T-helper 2 cell (primary cell): ENCODE measurements around the gene IGIP.

Experiments
- DNase-seq, 5 experiments: peaks; one replicate each; pipeline versions ENCODE4 v3.0.0 to v3.0.0-alpha.2; 2012 to 2022
- total RNA-seq, 2 donors: gene quantifications; one replicate each; lab custom pipeline; 2026; lab: John Stamatoyannopoulos, UW

Gene IGIP
- total RNA-seq = 2.2 to 2.6 reads per million in 2 donors

DNA sequence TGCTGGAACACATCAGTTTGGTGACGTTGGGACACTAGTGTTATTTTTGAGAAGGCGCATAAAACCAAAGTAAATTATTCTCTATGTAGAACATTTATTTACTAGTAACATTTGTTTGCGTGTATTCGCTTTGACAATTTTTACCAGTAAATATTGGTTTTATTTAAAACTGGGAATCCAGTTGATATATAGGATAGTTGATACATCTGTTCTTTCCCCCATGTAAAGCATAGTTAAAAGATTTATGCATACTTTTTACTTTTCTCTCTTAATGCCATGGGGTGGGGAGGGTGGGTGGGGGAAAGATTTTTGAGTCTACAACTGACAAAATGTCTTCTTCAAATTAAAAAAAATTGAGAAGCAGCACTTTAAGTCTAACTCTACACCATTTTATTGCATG, at the start of gene IGIP:
TSS of gene IGIP (plus strand) at position 301 of the 400 bp plus-strand sequence. CDS start 2,540 bp downstream, outside the sequence.
- no peak for DNase-seq

DNA sequence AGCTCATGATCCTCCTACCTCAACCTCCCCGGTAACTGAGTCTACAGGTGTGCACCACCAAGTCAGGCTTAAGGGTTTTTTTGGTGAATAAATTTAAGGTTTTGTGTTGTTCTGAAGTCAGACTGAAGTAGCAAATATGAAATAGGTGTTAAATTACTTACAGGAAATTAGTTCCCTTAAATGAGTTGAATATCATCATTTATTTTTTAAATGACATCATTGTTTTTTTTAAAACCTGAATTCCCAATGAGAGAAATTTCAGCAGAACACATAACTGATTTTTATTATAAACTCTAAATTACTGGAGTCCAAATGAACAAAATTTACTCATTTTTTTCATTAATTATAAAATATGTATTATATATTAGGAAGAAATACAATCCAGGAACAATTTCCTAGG, 49.6 kb upstream of the IGIP start:
- DNase-seq = no peak

DNA sequence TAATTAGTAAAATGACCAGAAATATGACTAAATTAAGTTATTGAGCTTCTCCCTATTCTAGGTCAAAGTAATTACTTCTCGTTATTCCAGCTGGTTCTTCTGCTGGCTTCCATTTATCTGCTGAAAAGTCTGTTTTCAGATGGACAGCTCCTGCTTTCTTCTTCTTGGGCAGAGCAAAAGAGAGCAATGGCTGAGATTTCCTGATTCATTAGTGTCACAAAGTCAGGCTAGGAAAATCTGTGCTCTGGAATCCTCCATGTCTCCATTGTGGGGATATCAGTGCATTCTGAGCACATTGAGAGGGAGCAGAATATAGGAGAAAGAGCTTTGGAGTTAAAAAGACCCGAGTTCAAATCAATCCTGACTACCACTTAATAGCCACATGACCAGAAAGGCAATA, 48.9 kb upstream of the IGIP start:
- no peak for DNase-seq

DNA sequence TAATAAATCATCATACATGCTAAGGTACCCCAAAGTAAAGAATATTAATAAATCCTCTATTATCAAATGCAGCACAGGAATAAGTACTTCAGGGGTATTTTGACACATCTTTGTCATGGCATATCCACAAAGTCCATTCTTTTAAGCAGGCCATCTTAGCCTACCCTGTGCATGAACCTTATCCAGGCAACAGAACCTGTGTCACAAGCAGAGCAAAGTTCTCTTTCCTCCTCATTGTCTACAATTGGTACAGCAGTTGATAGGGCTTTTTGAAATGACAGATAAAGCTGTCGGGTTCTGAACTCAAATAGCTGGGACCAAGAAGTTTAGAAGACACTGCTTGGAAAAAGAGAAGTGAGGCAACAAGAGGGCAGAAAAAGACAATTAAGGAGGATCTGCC, 42.6 kb upstream of the IGIP start:
- DNase-seq = no peak

DNA sequence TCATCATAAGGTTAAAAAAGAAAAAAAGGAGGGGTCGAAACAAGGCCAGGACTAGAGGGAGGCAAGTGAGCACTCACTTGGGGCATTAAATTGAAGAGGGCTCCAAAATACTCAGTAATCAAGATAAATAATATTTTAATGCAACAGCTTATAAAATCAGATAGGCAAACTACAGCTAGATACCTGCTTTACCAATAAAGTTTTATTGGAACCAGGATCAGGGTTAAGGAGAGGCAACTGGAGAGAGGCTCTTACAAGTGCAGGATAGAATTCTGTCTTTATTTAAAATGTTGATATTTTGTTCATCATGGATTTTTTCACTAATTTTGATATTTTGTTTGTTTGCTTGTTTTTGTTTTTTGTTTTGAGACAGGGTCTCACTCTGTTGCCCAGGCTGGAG, 42.1 kb upstream of the IGIP start:
- DNase-seq = no peak

DNA sequence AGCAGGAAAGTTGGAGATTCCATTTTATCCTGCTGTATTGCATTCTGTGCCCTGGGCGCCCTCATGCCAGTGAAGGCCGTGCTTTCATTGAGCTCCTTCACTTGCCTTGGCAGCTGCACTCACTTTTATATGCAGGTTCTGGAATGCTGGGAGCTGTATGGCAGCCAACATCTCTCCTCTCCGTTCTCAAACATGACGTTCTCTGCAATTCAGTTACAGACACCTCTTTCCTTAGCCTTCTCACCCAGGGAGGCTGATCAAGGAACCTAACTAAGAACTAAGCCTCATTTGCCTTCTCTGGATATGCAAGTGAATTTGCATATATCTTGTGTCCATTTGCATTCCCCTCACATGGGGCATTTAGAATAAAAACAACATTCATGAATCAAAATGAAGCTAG, 41.2 kb upstream of the IGIP start:
- no peak for DNase-seq

DNA sequence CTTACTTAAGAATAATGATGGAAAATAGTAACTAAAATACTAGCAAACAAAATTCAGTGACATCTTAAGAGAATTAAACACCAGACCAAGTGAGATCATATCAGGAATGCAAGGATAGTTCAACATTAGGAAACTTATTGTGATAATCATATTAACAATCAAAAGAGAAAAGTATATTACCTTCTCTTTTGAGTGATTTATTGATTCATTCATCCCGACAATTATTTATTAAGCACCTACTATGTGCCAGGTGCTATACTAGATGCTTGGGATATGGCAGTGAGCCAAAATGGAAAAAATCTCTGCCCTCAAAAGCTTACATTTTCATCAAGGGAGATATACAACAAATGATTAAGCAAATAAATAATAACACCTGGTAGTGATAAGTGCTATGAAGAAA, 35.5 kb upstream of the IGIP start:
- no peak for DNase-seq

DNA sequence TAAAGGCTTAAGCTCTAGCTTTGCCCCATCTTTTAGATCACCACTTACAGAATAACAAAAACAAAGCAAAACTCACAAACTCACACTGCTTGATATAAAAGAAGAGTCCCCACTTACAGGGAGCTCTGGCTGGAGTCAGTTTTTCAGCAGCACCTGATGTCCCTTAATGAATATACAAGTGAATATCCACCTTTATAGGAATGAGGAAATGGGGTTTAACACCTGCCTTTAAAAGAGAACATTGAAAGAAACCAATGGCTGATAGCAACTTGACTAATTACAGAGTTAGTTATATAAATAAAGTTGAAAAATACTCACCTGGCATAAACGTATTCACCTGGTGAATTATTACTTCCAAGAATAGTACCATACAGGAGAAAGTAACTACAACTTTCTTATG, 32.6 kb upstream of the IGIP start:
- DNase-seq = no peak

DNA sequence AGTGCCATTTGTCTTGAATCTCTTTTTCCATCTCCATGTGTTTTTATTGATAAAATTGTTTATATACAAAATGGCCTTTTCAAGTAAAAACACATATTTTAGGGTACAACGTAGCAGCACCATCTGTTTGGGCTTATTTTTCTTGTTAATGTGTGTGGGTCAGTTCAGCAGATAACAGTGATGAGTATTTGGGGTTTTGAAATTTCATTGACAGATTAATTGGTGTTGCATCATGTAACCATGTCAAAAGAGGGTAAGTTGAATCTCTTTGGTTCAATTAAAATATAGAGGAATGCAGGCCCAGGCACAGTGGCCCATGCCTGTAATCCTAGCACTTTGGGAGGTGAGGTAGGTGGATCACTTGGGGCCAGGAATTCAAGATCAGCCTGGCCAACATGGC, 31.9 kb upstream of the IGIP start:
- DNase-seq = no peak

DNA sequence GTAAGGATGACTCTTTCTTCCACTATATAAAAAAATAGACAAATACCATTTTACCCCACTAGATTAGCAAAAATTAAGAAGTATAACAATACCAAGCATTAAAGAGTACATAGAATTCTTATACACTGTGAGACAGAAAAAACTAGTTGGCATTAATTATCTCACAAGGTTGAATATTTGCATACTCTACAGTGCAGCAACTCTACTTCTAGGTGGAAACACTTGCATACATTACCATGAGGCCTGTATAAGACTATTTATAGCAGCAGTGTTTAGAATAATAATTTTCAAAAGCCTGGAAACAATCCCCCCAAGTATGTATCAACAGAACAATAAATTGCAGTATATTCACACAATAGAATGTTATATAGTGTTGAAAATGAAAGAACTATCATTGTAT, 30.8 kb upstream of the IGIP start:
- no peak for DNase-seq

DNA sequence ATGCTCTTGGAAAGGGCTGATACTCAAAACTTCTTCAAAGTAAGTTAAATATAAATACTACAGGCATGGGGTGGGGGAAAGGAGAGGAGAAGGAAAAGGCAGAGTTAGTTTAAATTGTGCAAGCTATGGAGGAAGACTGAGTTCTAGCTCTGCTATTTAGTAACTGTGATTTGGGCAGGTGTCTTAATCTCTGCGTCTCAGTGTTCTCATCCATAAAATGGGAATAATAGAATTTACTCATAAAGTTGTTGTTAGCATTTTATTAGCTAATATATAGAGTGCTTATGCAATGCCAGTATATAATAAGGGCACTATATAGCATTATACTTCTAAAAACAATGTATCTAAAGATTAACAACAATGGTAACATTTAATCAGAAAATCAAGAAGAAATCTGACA, 24.6 kb upstream of the IGIP start:
- DNase-seq = no peak

DNA sequence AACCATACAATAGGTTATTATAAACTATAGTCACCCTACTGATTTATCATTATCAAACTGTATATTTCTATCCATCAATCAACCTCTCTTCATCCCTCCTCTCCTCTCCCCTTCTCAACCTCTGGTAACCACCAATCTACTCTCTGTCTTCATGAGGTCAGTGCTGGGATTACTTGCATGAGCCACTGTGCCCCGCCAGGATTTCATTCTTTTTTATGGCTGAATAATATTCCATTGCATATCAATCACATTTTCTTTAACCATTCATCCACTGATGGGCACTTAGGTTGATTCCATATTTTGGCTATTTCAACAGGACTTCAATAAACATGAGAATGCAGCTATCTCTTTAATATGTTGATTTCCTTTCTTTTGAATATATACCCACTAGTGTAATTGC, 22.6 kb upstream of the IGIP start:
- no peak for DNase-seq

DNA sequence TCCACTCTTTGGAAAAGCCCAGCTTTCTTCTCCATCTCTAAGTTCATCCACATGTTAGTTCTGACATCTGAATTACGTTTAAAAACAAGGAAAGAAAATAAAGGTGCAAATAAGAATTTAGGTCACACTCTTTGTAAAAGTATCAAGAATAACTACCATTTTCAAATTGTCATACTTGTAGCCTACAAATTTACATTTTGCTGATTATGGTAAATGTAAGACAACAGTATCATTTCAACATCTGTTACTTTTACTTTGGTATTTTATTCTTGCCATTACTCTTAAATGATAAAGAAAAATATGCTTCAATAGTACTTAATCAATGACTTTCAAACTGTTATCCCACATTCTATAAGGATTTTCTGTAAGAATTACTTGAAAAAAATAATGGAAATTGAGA, 21.6 kb upstream of the IGIP start:
- DNase-seq = no peak

DNA sequence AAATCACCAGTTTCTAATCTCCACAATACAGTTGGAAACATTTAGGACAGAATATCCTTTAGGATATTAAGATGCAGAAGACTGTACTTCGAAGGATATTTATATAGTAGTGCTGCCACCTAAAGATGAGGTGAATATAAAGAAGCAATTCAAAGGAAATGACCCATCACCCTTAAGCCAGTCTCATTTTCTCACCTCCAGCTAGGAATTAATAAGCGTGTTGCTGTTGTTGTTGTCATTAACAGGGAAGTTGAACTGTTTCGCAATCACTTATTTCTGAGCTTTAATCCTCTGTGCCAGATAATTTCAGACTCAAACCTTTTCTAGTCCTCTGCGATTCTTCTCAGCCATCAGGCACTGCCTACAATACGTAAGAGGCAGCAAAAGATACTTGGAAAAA, 19.6 kb upstream of the IGIP start:
- DNase-seq = no peak

DNA sequence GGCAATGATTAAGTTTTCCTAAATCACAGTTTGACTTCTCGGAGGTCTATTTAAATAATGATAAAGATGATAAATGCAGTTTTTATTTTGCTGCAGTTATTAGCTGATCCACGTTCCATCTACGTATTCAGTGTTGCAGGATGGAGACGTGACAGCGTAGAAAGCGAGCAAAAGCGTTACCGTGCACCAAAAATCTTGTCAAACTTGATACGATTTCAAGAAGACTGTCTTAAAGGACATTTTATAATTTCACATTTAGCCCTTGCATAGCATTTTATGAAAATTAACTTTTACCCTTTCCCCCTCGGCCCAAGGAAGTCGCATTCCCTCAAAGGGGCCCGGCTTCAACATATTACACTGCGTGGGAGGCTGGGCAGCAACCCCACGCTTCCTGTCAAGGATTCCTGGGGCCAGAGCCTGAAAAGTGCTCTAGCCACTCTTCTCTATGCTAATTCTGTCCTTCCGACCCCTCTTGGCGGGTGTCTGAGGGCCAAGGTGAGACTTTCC, 18.9 kb upstream of the IGIP start:
- no peak for DNase-seq

DNA sequence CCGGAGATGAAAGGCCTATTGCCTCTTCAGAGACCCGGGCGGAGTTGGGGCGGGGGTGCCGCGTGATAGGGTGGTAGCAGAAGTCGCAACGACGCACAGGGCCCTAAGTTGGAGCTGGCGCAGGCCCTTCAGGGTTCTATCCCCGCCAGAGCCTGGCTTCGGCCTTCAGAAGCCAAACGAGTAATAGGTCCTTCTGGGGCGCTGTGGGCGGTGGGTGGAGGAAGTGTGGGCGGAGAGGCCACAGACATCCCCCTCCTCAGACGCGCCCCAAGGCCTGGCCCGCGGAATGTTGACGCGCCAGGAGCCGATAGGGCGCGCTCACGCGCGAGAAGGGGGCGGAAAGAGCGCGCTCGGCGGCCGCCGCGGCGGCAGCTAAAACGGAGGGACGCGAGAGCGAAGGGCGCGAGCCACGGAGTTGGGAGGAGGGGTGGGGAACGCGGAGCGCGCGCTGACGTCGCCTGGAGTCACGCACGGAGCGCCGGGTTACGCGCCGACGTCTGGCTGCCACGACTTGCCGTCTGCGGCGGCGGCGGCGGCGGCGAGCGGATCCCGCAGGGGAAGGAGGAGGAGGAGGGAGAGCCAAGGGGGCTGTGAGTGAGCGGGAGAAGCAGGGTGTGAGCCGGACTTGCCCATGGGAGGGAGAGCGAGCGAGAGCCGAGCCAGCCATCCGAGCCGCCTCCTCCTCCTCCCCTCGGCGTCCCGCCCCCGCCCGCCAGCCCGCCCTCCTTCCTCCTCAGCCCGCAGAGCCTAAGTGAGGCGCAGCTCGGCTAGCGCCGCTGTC, 18.2 kb upstream of the IGIP start:
- DNase-seq = peak; percentile 86 to 99 (median 91)

DNA sequence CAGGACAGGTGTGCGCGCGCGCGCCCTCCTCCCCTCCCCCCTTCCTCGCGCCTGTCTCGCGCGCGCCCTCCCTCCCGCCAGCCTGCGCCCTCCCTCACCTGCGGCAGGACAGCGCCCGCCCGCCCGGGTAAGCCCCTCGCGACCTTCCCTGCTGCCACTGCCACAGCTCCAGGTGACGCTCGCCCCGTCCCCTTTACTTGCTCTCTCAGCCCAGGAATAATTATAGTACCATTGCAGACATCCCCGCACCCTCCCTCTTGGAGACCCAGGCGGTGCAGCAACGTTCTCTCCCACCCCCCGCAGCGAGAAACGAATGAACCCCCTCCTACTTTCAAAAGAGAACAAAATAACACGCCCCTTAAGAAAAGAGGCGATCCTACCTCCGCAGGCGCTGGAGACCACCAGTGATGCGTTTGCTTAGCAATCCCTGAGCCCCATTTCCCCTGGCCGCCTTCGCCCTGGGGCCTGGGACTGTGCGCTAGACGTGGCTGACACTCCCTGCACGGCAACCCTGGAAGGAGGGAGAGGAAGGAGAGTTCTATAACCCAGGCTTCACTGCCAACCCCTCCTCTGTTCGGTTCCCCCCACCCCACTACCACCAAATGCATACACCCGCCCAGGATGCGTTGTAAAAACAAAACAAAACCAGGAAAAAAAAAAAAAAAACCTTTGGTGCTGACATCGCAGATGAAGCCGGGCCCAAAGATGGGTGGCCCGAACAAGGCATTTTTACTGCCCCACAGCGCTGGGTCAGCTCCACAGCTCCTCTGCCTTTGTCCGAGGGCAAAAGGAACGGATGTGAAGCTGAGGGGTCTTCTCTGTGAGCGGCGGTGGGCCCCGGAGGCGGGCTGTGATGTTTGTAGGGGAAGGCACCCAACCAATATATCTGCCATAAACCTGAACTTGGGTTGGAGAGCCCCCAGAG, 17.4 kb upstream of the IGIP start:
- DNase-seq = peak in 1 of 5 experiments; percentile 42

DNA sequence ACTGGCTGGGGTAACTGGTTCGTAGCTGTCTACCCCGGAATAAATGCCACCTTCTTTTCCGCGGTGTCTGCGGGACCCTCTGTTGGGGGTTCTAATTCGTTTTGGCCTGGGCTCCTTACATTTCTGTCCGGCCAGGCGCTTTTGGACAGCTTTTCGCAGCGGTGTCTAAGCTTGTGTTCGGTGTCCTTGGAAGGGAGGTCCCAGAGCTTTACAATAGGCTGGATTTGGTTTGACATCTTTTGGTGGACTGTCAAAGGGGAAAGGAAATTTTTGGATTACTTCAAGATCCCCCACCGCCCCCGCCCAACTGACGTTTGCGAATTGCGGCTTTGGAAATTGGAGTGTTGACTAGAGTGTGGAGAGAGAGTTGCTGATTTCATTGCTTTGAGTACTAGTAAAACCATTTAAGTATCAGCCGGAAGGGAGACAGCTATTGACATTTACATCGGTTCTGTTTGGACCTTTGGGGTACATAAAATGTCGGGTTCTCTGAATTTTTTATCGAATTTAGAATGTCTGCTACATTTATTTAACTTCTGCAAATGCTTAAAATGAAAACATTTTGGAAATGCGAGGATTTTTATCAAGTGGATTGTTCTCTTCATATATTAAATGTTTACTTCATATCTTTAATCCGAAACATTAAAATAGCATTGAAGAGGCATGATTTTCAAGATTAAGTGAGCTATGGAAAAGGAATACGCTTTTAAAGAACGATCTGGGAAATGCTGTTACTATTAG, 16.5 kb upstream of the IGIP start:
- DNase-seq = no peak

DNA sequence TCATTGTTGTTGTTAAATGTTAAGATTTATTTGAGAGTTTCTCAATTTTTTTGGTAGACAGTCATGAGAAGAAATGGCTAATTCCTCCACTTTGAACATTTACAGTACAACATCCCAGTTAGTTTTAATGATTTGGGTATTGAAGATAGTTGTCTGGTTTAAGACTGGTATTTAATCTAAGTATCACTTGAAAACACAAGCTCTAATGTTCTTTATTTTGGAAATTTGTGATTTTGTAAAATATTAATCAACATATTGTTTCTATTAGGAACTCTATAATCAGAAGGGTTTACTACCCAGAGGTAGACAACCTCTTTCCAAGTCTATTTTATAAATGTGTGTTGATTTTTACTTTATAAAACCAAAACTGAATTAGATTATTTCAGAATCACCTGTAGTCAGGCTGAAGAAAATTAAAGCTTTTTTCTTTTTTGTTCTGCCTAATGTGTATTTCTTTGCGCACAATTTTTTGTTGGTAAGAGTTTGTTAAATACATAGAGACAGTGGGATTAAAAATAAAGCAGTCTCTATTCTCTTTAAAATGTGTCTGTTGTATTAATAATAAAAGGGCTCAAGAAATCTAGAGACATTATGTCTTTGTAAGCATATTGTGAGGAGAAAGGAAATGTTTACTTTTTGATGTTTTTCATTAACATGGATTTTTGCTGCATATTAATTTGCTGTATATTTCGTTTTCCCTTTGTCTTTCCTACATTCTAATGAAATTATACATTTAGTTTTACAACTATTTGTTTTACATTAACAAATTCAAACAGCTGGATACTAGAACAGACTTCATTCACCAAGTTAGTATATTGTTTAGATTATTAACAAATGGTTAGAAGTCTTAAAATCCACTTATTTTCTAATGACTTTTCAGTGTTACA, 15.7 kb upstream of the IGIP start:
- DNase-seq = no peak

DNA sequence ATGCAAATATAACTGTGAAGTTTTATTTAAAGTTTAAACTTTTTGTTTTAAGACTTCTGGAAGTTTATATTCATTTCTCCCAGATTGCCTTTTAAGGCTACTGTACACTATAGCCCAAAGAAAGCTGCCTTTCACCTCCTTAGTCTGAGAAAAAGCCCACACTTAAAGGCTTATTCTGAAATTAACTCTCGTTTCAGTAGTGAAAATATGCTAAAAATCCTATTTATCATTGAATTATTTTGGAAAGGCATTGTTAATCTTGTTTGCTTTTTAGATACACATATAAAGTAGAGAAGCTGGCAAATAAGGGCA, 15.1 kb upstream of the IGIP start:
- no peak for DNase-seq

DNA sequence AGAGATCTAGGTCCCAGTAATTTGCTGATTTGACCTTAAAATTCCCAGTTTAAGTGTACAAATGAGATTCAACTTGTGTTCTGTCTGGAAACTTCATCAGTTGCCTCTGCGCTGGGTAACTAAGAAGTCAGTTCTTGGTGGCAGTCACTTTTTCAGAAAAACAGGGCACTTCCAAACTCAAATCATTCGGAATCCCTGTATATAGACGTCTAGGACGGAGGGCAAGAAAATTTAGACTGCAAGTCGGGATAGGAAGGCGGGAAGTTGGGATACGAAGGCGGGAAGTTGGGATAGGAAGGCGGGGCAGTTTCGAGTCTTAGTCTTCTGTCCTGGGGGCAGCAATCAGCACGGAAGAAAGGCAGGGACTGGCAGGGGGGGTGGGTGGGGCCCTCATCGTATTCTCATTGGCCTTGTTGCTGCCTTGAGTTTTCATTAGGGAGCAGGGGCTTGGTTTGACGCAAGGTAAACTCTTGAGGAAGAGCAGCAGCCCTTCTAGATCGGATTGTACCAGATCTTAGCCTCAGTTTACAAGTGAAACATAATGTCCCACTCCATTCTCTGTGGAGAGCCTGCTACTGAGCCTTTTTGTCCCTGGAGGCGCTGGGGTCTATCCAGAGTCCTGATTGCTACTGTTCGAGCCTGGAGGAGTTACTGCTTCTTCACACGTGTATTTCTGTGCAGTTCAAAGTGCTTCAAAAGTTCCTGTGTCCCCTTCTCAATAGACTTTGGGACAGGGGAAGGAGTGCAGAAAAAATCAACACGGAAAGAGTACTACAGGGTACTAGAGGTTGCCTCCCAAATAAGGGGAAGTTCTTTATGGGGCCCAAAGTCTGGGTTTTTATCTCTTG, 14.5 kb upstream of the IGIP start:
- DNase-seq = no peak
